ENCODE results near the gene OR2AG1.

- no peak for TF ChIP-seq POLR2A (IDR thresholded peaks at IDR 0.05; ENCODE audit: low read depth, low read length)
- TF ChIP-seq CTCF (conservative IDR thresholded peaks at IDR 0.05; ENCODE audit: low read depth, low read length) = no peak
- TF ChIP-seq MAZ (IDR thresholded peaks at IDR 0.05; ENCODE audit: borderline replicate concordance, low read depth, low read length) = no peak
- TF ChIP-seq CEBPB (IDR thresholded peaks at IDR 0.05; ENCODE audit: low read depth, low read length) = no peak
- TF ChIP-seq USF2 (IDR thresholded peaks at IDR 0.05; ENCODE audit: low read depth, low read length) = no peak
These were observed 41.5 kb downstream of the OR2AG1 start for GRCh38 chr11:6824136-6824823.
